Activated CD8-positive, alpha-beta T cell treated with anti-CD3 and anti-CD28 coated beads for 36 hours (primary cell): ENCODE results near the gene RPL41. TPM values are rescaled to one million over a fixed set of nuclear protein-coding genes. Genes with fewer than 3 reads are reported as not detected.

Experiments
- ATAC-seq: fragments of 200-7000 bp; cut with Tn5 transposase; one replicate; pipeline ENCODE4 v1.10.0; 2021; ENCODE audit warnings: mild to moderate bottlenecking, moderate library complexity
- CTCF ChIA-PET: fragments of 350-600 bp; sonication (Branson Sonifier 250); formaldehyde crosslinking; loops from one replicate; lab custom pipeline; 2021; ENCODE audit warnings: antibody characterized with exemption; lab: Charles Lee
- POLR2A ChIA-PET: fragments of 350-600 bp; sonication (Branson Sonifier 250); formaldehyde crosslinking; loops from one replicate; lab custom pipeline; 2021; ENCODE audit warnings: antibody characterized with exemption; lab: Charles Lee
- DNase-seq: peaks from one replicate; pipeline ENCODE4 v3.0.0-alpha.2; 2020
- H3K27ac Mint-ChIP-seq: one replicate; pipeline ENCODE4 v1.8.0; 2021; ENCODE audit warnings: mild to moderate bottlenecking, mixed read lengths
- H3K27me3 Mint-ChIP-seq: one replicate; pipeline ENCODE4 v1.8.0; 2021; ENCODE audit warnings: mixed read lengths
- H3K36me3 Mint-ChIP-seq: one replicate; pipeline ENCODE4 v1.8.0; 2021; ENCODE audit warnings: low read depth, mixed read lengths
- H3K4me1 Mint-ChIP-seq: one replicate; pipeline ENCODE4 v1.8.0; 2021; ENCODE audit warnings: low read depth, mixed read lengths
- H3K4me3 Mint-ChIP-seq: one replicate; pipeline ENCODE4 v1.8.0; 2021; ENCODE audit warnings: mild to moderate bottlenecking, moderate library complexity, mixed read lengths
- H3K9me3 Mint-ChIP-seq: one replicate; pipeline ENCODE4 v1.8.0; 2021; ENCODE audit warnings: mixed read lengths
- intact Hi-C: fragments of 100-400 bp; cut with micrococcal nuclease; formaldehyde crosslinking; loops from one replicate; pipeline ENCODE4 v1.10.0; 2022
- total RNA-seq, 2 experiments: library from RNA; stranded (reverse); gene quantifications; one replicate each; pipeline ENCODE4 v1.2.3, GENCODE V29; 2021
- TF ChIP-seq, protein P1 (sequence below): fragments of 200-600 bp; IDR thresholded peaks from one replicate; pipeline ENCODE4 v1.8.0; 2022; ENCODE audit warnings: antibody characterized with exemption, mild to moderate bottlenecking

RPL41 gene
- total RNA-seq, 2 experiments from 2014 or later: 5,401 to 5,452 TPM

DNA sequence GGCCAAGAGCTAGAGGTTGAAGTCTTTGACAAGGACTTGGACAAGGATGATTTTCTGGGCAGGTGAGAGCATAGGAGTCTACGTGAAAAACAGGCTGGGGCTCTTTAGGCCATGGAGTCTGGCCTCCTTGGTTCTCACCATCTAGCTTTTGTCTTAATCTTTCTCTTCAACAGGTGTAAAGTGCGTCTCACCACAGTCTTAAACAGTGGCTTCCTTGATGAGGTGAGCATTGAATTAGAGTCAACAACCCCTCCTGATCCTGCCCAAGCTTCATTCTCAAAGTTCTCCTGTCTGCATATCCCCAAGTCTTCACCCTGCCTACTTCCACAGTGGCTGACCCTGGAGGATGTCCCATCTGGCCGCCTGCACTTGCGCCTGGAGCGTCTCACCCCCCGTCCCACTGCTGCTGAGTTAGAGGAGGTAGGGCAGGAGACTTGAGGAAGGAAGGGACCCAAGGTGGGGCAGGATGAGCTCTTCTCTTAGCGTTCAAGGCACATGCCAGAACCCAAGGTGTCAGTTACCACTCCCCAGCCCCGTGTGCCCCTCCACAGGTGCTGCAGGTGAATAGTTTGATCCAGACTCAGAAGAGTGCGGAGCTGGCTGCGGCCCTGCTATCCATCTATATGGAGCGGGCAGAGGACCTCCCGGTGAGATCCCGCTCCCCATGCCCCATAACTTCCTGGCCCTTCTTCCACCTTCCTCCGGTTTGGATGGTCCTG, 21.6 kb downstream of the RPL41 start:
- no peaks in the 10 kb centered on the region for H3K27me3 Mint-ChIP-seq
- DNase-seq (no peak), ATAC-seq (peak; percentile 15)
- H3K4me1 Mint-ChIP-seq: peaks cover 59% of the 10 kb centered on the region
- peaks cover 81% of the 10 kb centered on the region for H3K36me3 Mint-ChIP-seq
- CTCF ChIA-PET: interaction anchor here (0.7 to 4.1 kb wide), 7 partner anchors 11 to 326 kb away, joined by 3 to 20 read pairs (median 4); partner anchors contain the start of genes ESYT1 and MYL6B
- H3K9me3 Mint-ChIP-seq: no peaks in the 10 kb centered on the region
- peak overlapping the region; percentile 71 for H3K27ac Mint-ChIP-seq
- H3K4me3 Mint-ChIP-seq: no peak overlapping the region
- intact Hi-C loops: no loop called here
- TF ChIP-seq, protein P1, sequence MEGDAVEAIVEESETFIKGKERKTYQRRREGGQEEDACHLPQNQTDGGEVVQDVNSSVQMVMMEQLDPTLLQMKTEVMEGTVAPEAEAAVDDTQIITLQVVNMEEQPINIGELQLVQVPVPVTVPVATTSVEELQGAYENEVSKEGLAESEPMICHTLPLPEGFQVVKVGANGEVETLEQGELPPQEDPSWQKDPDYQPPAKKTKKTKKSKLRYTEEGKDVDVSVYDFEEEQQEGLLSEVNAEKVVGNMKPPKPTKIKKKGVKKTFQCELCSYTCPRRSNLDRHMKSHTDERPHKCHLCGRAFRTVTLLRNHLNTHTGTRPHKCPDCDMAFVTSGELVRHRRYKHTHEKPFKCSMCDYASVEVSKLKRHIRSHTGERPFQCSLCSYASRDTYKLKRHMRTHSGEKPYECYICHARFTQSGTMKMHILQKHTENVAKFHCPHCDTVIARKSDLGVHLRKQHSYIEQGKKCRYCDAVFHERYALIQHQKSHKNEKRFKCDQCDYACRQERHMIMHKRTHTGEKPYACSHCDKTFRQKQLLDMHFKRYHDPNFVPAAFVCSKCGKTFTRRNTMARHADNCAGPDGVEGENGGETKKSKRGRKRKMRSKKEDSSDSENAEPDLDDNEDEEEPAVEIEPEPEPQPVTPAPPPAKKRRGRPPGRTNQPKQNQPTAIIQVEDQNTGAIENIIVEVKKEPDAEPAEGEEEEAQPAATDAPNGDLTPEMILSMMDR: no peak
- POLR2A ChIA-PET: interaction anchor here (0.6 to 2.6 kb wide), 12 partner anchors 9 to 196 kb away, joined by 3 to 12 read pairs (median 4); partner anchors contain the start of genes ESYT1, MYL6, MYL6B and PAN2

DNA sequence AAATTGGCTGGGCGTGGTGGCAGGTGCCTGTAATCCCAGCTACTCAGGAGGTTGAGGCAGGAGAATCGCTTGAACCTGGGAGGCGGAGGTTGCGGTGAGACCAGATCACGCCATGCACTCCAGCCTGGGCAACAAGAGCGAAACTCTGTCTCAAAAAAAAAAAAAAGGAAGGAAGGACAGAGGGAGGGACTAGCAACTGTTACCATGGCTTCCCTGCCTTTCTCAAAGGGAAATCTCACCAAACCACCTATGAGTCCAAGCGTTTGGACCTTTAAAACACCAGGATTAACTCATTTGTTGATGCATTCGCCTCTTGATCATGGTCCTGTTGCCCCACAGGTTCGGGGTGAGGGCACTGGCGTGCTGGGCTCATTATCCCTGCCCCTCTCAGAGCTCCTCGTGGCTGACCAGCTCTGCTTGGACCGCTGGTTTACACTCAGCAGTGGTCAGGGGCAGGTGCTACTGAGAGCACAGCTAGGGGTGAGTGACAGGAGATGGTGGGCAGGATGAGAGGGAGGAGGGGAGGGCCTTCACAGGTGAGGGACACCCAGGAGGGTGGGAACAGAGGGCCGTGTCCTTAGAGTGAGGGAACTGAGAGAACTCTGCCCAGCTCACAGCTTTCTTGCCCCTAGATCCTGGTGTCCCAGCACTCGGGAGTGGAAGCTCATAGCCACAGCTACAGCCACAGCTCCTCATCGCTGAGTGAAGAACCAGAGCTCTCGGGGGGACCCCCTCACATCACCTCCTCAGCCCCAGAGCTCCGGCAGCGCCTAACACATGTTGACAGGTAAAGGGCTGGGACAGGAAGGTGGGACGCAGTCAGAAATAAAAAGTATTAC, 25.7 kb downstream of the RPL41 start:
- intact Hi-C loops: no loop called here
- Mint-ChIP-seq H3K4me3 (no peak overlapping the region), H3K27ac (peak overlapping the region; percentile 83), H3K27me3 (no peaks in the 10 kb centered on the region), H3K4me1 (peaks cover 48% of the 10 kb centered on the region), H3K9me3 (no peaks in the 10 kb centered on the region), H3K36me3 (peaks cover 74% of the 10 kb centered on the region)
- POLR2A ChIA-PET: interaction anchor here (0.9 to 3.3 kb wide), 4 partner anchors 9 to 13 kb away, joined by 3 to 23 read pairs (median 6); partner anchors contain the start of genes ESYT1 and MYL6B
- TF ChIP-seq, protein P1: no peak
- CTCF ChIA-PET: interaction anchor here (0.8 to 3.3 kb wide), 7 partner anchors 10 to 103 kb away, joined by 3 to 11 read pairs (median 3); partner anchors contain the start of genes ESYT1, MYL6B and ZC3H10
- no peak for ATAC-seq
- no peak for DNase-seq

DNA sequence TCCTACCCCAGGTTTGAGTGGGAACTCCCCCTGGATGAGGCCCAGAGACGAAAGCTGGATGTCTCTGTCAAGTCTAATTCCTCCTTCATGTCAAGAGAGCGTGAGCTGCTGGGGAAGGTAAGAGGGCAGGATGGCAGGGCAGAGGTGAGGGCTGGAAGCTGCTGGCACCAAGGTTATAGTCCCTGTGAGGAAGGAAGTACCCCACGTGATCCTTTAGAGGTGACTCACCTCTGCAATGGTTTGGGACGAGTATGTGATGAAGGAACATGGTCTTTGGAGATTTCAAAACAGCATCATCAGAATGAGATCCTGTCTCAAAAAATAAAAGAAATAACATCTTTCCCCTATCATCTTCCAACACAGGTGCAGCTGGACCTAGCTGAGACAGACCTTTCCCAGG, 26.8 kb downstream of the RPL41 start:
- peak; percentile 61 for ATAC-seq
- ChIA-PET POLR2A (interaction anchor here (0.7 to 3.3 kb wide), 6 partner anchors 9 to 56 kb away, joined by 3 to 23 read pairs (median 5); partner anchors contain the start of genes ESYT1, MYL6B and ZC3H10), CTCF (interaction anchor here (0.8 to 3.3 kb wide), 5 partner anchors 9 to 101 kb away, joined by 3 to 11 read pairs (median 3); partner anchors contain the start of genes MYL6B and SMARCC2)
- no peaks in the 10 kb centered on the region for H3K27me3 Mint-ChIP-seq
- no peak overlapping the region for H3K4me3 Mint-ChIP-seq
- peaks cover 64% of the 10 kb centered on the region for H3K36me3 Mint-ChIP-seq
- intact Hi-C loops: no loop called here
- TF ChIP-seq, protein P1: no peak
- H3K9me3 Mint-ChIP-seq: no peaks in the 10 kb centered on the region
- H3K4me1 Mint-ChIP-seq: peaks cover 38% of the 10 kb centered on the region
- no peak for DNase-seq
- peak overlapping the region; percentile 83 for H3K27ac Mint-ChIP-seq

DNA sequence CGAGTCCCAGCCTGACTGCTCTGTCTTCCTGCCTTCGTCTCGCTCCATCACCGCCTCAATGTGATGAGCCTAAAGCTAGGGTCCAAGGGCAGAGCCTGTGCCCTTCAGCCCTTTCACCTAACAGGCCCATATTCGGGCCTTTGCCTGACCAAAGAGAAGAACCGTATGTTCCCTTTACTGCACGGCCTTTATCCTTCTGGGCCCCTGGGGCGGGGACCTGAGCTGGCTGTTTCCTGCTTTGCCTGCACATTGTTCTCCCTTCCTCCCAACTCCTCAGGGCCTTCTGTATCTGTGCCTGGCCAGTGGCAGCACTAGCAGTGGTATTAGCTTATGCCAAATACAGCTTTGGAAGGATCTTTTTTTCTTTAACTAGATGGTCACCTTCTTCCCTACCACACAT, 27.4 kb downstream of the RPL41 start:
- POLR2A ChIA-PET: interaction anchor here (0.7 to 3.3 kb wide), 12 partner anchors 8 to 64 kb away, joined by 3 to 23 read pairs (median 4); partner anchors contain the start of genes ERBB3, ESYT1, MYL6B and ZC3H10
- Mint-ChIP-seq H3K27me3 (no peaks in the 10 kb centered on the region), H3K4me3 (no peak overlapping the region), H3K4me1 (peaks cover 32% of the 10 kb centered on the region), H3K9me3 (no peaks in the 10 kb centered on the region), H3K27ac (peak overlapping the region; percentile 83), H3K36me3 (peaks cover 57% of the 10 kb centered on the region)
- CTCF ChIA-PET: interaction anchor here (0.8 to 1.8 kb wide), 4 partner anchors 15 to 45 kb away, joined by 3 to 7 read pairs (median 5); partner anchors contain the start of genes ESYT1 and SMARCC2
- DNase-seq (no peak), ATAC-seq (no peak)
- intact Hi-C loops: no loop called here
- TF ChIP-seq, protein P1: no peak
